SH-SY5Y (cell line): ENCODE data around the gene BTNL3.

ENCODE experiments used
- GATA2 ChIP-seq: IDR thresholded peaks from 2 replicates; pipeline ENCODE4 v1.6.1; 2011; ENCODE audit warnings: mild to moderate bottlenecking, low read depth, low read length
- GATA3 ChIP-seq: IDR thresholded peaks from 2 replicates; pipeline ENCODE4 v1.6.1; 2011; ENCODE audit warnings: low read depth, mild to moderate bottlenecking, low read length, moderate library complexity

DNA sequence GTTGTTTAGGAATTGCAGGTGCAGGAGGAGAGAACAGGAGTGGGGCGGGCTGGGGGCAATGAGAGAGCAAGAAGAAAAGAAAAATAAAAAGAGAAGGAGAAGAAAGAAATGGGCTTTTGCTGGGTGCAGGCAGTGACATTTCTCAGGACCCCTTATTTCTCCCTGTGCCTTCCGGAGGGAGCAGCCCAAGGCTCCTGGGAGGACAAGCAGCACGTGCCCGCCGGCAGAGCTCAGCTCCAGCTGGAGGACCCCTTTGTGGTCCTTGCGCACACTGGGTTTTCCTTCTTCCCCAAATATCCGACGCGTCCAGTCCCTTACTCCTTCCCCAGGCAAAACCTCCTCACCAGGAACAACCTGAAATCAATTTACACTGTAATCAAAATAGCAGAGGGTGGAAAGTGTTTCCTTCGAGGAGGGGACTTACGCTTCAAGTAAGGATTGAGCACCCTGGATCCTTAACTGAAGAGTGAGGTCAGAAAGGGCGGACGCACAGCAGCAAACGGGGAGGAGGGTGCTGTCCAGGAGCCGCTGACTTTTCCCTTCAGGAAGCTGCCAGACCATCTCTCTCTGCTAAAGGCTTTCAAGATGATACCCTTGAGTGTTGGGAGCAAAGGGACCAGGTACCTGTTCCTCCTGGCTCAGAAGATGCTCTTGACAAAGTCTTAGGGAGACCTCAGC is 53.5 kb downstream of the BTNL3 start:
- TF ChIP-seq GATA3 (no peak), GATA2 (no peak)
